A673 (cell line): ENCODE measurements around the gene GTPBP10.

ENCODE experiments used
- CTCF ChIP-seq: fragments of 300-800, 200-600 bp; sonication (generic); conservative IDR thresholded peaks from 2 replicates; pipeline ENCODE4 v1.5.1; 2017; ENCODE audit warnings: low read depth, mild to moderate bottlenecking, antibody characterized with exemption, low read length, moderate library complexity, mixed read lengths
- EZH2 ChIP-seq: fragments of 200-600 bp; sonication (generic); IDR thresholded peaks from 2 replicates; pipeline ENCODE4 v1.6.1; 2017; ENCODE audit warnings: borderline replicate concordance, low read depth, mild to moderate bottlenecking, mixed read lengths, antibody characterized with exemption, low read length; ENCODE audit not compliant: poor library complexity, severe bottlenecking

DNA sequence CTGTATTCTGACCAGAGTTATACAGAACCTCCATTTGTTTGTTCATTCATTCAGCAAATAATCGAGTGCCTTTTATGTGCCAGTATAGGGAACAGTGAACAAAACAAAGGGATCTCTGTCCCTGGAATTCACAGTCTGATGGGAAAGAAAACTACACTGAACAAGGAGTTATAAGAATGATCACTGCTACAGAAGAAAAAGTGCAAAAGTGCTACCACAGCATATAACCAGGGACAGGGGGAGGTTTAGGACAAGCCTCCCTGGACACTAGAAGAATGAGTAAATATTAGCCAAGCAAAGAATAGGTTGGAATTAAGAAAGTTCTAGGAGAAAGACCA, 60.9 kb downstream of the GTPBP10 start:
- TF ChIP-seq CTCF (no peak), EZH2 (no peak)
